Measurements from ENCODE around the gene RBM33.

DNA sequence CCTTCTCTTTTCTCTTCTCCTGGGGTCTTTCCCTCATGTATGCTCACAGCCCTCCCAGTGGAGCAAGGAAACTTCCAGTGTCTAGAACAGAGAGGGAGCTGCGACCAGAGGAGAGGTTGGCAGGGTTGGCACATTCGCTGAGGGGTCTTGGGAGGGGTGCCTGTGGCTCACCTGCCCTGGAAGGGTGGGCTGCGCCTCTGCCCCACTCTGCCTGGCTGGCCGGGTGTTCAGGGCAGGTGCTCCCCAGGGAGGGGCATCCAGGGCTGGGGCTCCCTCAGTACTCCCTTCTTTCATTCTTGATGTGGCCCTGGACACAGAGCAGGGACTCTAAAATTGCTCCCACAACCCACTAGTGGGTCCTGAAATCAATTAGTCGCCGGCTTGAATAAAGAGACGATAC, 150.9 kb downstream of the RBM33 start:
- TF ChIP-seq, protein P1, sequence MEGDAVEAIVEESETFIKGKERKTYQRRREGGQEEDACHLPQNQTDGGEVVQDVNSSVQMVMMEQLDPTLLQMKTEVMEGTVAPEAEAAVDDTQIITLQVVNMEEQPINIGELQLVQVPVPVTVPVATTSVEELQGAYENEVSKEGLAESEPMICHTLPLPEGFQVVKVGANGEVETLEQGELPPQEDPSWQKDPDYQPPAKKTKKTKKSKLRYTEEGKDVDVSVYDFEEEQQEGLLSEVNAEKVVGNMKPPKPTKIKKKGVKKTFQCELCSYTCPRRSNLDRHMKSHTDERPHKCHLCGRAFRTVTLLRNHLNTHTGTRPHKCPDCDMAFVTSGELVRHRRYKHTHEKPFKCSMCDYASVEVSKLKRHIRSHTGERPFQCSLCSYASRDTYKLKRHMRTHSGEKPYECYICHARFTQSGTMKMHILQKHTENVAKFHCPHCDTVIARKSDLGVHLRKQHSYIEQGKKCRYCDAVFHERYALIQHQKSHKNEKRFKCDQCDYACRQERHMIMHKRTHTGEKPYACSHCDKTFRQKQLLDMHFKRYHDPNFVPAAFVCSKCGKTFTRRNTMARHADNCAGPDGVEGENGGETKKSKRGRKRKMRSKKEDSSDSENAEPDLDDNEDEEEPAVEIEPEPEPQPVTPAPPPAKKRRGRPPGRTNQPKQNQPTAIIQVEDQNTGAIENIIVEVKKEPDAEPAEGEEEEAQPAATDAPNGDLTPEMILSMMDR (IDR thresholded peaks at IDR 0.05; ENCODE audit: low read length): no peak
- TF ChIP-seq EZH2 (optimal IDR thresholded peaks at IDR 0.05; ENCODE audit: low read depth, low read length) (no peak), EZH2phosphoT487 (IDR thresholded peaks at IDR 0.05; ENCODE audit: low read length) (no peak)
